ENCODE measurements around the gene LSM3.

LSM3 gene

GRCh38 chr3:14143271-14144225 is 35.1 kb upstream of the LSM3 start:
- H2BK5ac ChIP-seq (ENCODE audit: low read length) = no peak overlapping the region
- H4K91ac ChIP-seq (ENCODE audit: low read depth, low read length, poor library complexity) = no peak overlapping the region
- no peak overlapping the region for H2BK15ac ChIP-seq (ENCODE audit: low read length)
- H3K36me3 ChIP-seq (replicated peaks in 1 of 2; ENCODE audit: control insufficient read depth in 2 of 2, insufficient read depth in 2 of 2, low read length in 2 of 2) = peaks cover 24 to 92% of the 10 kb centered on the region in 2 donors
- H3K79me1 ChIP-seq (ENCODE audit: low read depth, low read length) = no peaks in the 10 kb centered on the region
- peaks cover 7 to 18% of the 10 kb centered on the region in 2 donors for H3K4me1 ChIP-seq (ENCODE audit: control insufficient read depth in 2 of 2, insufficient read depth in 1 of 2, low read depth in 1 of 2, low read length in 2 of 2)
- H3K9me3 ChIP-seq (replicated peaks in 1 of 2; ENCODE audit: control insufficient read depth in 2 of 2, insufficient read depth in 1 of 2, low read depth in 1 of 2, low read length in 2 of 2) = no peaks in the 10 kb centered on the region
- no peak overlapping the region for H3K14ac ChIP-seq (ENCODE audit: low read length)
- no peak overlapping the region for H2AK5ac ChIP-seq (ENCODE audit: low read depth, low read length)
- no peak overlapping the region for H3K9ac ChIP-seq (ENCODE audit: low read depth, low read length, poor library complexity)
- H2BK12ac ChIP-seq (ENCODE audit: low read length) = no peak overlapping the region
- H4K8ac ChIP-seq (ENCODE audit: low read depth, low read length) = no peak overlapping the region
- no peak overlapping the region for H3K23ac ChIP-seq (ENCODE audit: low read depth, low read length, poor library complexity)
- H3K4ac ChIP-seq (ENCODE audit: low read length) = no peak overlapping the region
- H2AFZ ChIP-seq (ENCODE audit: low read length) = no peak overlapping the region
- no peak overlapping the region for H3K4me3 ChIP-seq (ENCODE audit: low read length in 2 of 2)
- no peaks in the 10 kb centered on the region for H3K27me3 ChIP-seq (ENCODE audit: control insufficient read depth in 3 of 3, insufficient read depth in 3 of 3, low read depth in 1 of 3, low read length in 3 of 3)
- WGBS, 2 donors (ENCODE audit: extremely low coverage in 2 of 2, insufficient read length in 2 of 2, insufficient replicate concordance in 1 of 2) = no CpG with 5 or more reads among the region's 7 CpGs
- H3K27ac ChIP-seq (replicated peaks; ENCODE audit: low read length) = peak overlapping the region; percentile 8
- no peak for DNase-seq (ENCODE audit: low spot score)
- no peak overlapping the region for H2BK120ac ChIP-seq (ENCODE audit: low read depth, low read length)
- H3K4me2 ChIP-seq (ENCODE audit: insufficient read depth, low read length, poor library complexity, severe bottlenecking) = no peak overlapping the region
- no peak overlapping the region for H3K18ac ChIP-seq (ENCODE audit: low read length)

DNA sequence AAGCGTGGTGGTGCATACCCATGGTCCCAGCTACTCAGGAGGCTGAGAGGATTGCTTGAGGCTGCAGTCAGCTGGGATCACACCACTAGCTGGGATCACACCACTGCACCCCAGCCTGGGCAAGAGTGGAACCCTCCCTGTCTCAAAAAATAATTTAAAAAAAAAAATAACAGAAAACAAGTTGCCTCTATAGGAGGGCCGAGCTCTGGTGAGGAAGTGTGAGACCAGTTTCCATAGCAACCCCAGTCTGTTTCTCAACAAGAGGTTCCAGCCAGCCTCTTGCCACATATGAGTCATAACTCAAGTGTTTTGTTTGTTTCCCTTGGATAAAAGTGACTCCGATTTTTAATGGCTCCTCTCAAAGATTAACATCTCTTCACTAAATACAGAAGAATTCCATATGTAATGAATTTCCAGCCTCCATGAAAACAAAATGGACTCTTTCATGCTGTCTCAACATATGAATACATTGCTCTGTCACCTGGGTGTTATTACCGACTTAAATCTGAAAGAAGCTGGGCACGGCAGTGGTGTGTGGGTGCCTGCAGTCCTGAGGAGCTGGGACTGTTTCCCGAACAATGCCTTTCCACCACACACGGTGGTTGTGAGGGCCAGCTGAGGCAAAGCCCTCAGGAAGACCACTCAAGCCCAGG is 34.1 kb upstream of the LSM3 start:
- no peaks in the 10 kb centered on the region for H3K27me3 ChIP-seq (ENCODE audit: control insufficient read depth in 3 of 3, insufficient read depth in 3 of 3, low read depth in 1 of 3, low read length in 3 of 3)
- H3K9ac ChIP-seq (ENCODE audit: low read depth, low read length, poor library complexity) = no peak overlapping the region
- H4K91ac ChIP-seq (ENCODE audit: low read depth, low read length, poor library complexity) = no peak overlapping the region
- no peak overlapping the region for H3K4me3 ChIP-seq (ENCODE audit: low read length in 2 of 2)
- no peak overlapping the region for H3K18ac ChIP-seq (ENCODE audit: low read length)
- no peak overlapping the region for H3K14ac ChIP-seq (ENCODE audit: low read length)
- H3K27ac ChIP-seq (replicated peaks; ENCODE audit: low read length) = peak overlapping the region; percentile 56
- no peak overlapping the region for H4K8ac ChIP-seq (ENCODE audit: low read depth, low read length)
- H2AFZ ChIP-seq (ENCODE audit: low read length) = no peak overlapping the region
- H2BK120ac ChIP-seq (ENCODE audit: low read depth, low read length) = no peak overlapping the region
- no peak overlapping the region for H3K4ac ChIP-seq (ENCODE audit: low read length)
- DNase-seq (ENCODE audit: low spot score) = peak; percentile 51
- H2BK5ac ChIP-seq (ENCODE audit: low read length) = no peak overlapping the region
- H2BK12ac ChIP-seq (ENCODE audit: low read length) = no peak overlapping the region
- no peak overlapping the region for H3K23ac ChIP-seq (ENCODE audit: low read depth, low read length, poor library complexity)
- H3K4me2 ChIP-seq (ENCODE audit: insufficient read depth, low read length, poor library complexity, severe bottlenecking) = no peak overlapping the region
- no peaks in the 10 kb centered on the region for H3K9me3 ChIP-seq (replicated peaks in 1 of 2; ENCODE audit: control insufficient read depth in 2 of 2, insufficient read depth in 1 of 2, low read depth in 1 of 2, low read length in 2 of 2)
- peaks cover 7 to 18% of the 10 kb centered on the region in 2 donors for H3K4me1 ChIP-seq (ENCODE audit: control insufficient read depth in 2 of 2, insufficient read depth in 1 of 2, low read depth in 1 of 2, low read length in 2 of 2)
- peaks cover 22 to 85% of the 10 kb centered on the region in 2 donors for H3K36me3 ChIP-seq (replicated peaks in 1 of 2; ENCODE audit: control insufficient read depth in 2 of 2, insufficient read depth in 2 of 2, low read length in 2 of 2)
- no peak overlapping the region for H2AK5ac ChIP-seq (ENCODE audit: low read depth, low read length)
- H2BK15ac ChIP-seq (ENCODE audit: low read length) = no peak overlapping the region
- no CpG with 5 or more reads among the region's 7 CpGs for WGBS, 2 donors (ENCODE audit: extremely low coverage in 2 of 2, insufficient read length in 2 of 2, insufficient replicate concordance in 1 of 2)
- no peaks in the 10 kb centered on the region for H3K79me1 ChIP-seq (ENCODE audit: low read depth, low read length)

- no peak overlapping the region for H2BK120ac ChIP-seq (ENCODE audit: low read depth, low read length)
- H4K91ac ChIP-seq (ENCODE audit: low read depth, low read length, poor library complexity) = no peak overlapping the region
- no peak overlapping the region for H3K18ac ChIP-seq (ENCODE audit: low read length)
- H2BK12ac ChIP-seq (ENCODE audit: low read length) = no peak overlapping the region
- no peaks in the 10 kb centered on the region for H3K27me3 ChIP-seq (ENCODE audit: control insufficient read depth in 3 of 3, insufficient read depth in 3 of 3, low read depth in 1 of 3, low read length in 3 of 3)
- H3K4ac ChIP-seq (ENCODE audit: low read length) = no peak overlapping the region
- no peak overlapping the region for H3K27ac ChIP-seq (replicated peaks; ENCODE audit: low read length)
- H2AFZ ChIP-seq (ENCODE audit: low read length) = no peak overlapping the region
- no peaks in the 10 kb centered on the region for H3K9me3 ChIP-seq (replicated peaks in 1 of 2; ENCODE audit: control insufficient read depth in 2 of 2, insufficient read depth in 1 of 2, low read depth in 1 of 2, low read length in 2 of 2)
- no peak overlapping the region for H3K4me3 ChIP-seq (ENCODE audit: low read length in 2 of 2)
- peaks cover 7 to 18% of the 10 kb centered on the region in 2 donors for H3K4me1 ChIP-seq (ENCODE audit: control insufficient read depth in 2 of 2, insufficient read depth in 1 of 2, low read depth in 1 of 2, low read length in 2 of 2)
- no peak for DNase-seq (ENCODE audit: low spot score)
- H4K8ac ChIP-seq (ENCODE audit: low read depth, low read length) = no peak overlapping the region
- 100% methylated on average over 1 of the region's 9 CpGs; no CpG with 5 or more reads in 1 of the 2 donors for WGBS, 2 donors (ENCODE audit: extremely low coverage in 2 of 2, insufficient read length in 2 of 2, insufficient replicate concordance in 1 of 2)
- H3K4me2 ChIP-seq (ENCODE audit: insufficient read depth, low read length, poor library complexity, severe bottlenecking) = no peak overlapping the region
- H3K14ac ChIP-seq (ENCODE audit: low read length) = no peak overlapping the region
- peaks cover 22 to 84% of the 10 kb centered on the region in 2 donors for H3K36me3 ChIP-seq (replicated peaks in 1 of 2; ENCODE audit: control insufficient read depth in 2 of 2, insufficient read depth in 2 of 2, low read length in 2 of 2)
- H3K9ac ChIP-seq (ENCODE audit: low read depth, low read length, poor library complexity) = no peak overlapping the region
- no peaks in the 10 kb centered on the region for H3K79me1 ChIP-seq (ENCODE audit: low read depth, low read length)
- H2BK5ac ChIP-seq (ENCODE audit: low read length) = no peak overlapping the region
- H2AK5ac ChIP-seq (ENCODE audit: low read depth, low read length) = no peak overlapping the region
- H2BK15ac ChIP-seq (ENCODE audit: low read length) = no peak overlapping the region
- no peak overlapping the region for H3K23ac ChIP-seq (ENCODE audit: low read depth, low read length, poor library complexity)
Observed at GRCh38 chr3:14145236-14145635, 33.4 kb upstream of the LSM3 start.
